CD4-positive, CD25-positive, alpha-beta regulatory T cell (primary cell): ENCODE data around the gene GPR160. TPM values are rescaled to one million over a fixed set of nuclear protein-coding genes. Genes with fewer than 3 reads are reported as not detected.

ENCODE experiments used
- ATAC-seq, 2 donors: fragments of 150-1000 bp; cut with Tn5 transposase; one replicate each; pipeline ENCODE4 v1.10.0; 2021; ENCODE audit warnings: low read depth in 2 of 2, moderate number of reproducible peaks in 2 of 2, moderate library complexity in 1 of 2
- DNase-seq, 3 donors: peaks; one replicate each; pipeline versions ENCODE4 v3.0.0 to v3.0.0-alpha.2; 2012 to 2022; ENCODE audit warnings: mixed read lengths in 1 of 3
- H3K27ac ChIP-seq: one replicate; pipeline ENCODE4 v1.7.0; 2013; ENCODE audit warnings: mild to moderate bottlenecking, low read length; ENCODE audit not compliant: insufficient read depth, poor library complexity, severe bottlenecking
- H3K27me3 ChIP-seq: one replicate; pipeline ENCODE4 v1.7.0; 2013; ENCODE audit warnings: low read length; ENCODE audit not compliant: control insufficient read depth, insufficient read depth
- H3K36me3 ChIP-seq: one replicate; pipeline ENCODE4 v1.7.0; 2013; ENCODE audit warnings: mild to moderate bottlenecking, low read length, moderate library complexity; ENCODE audit not compliant: control insufficient read depth, insufficient read depth
- H3K4me1 ChIP-seq: 2 replicates; pipeline ENCODE4 v1.7.0; 2013; ENCODE audit warnings: mild to moderate bottlenecking, low read length; ENCODE audit not compliant: insufficient read depth, control insufficient read depth, poor library complexity, severe bottlenecking
- H3K4me3 ChIP-seq: one replicate; pipeline ENCODE4 v1.7.0; 2013; ENCODE audit warnings: low read depth, mild to moderate bottlenecking, low read length, moderate library complexity
- H3K9me3 ChIP-seq, 2 experiments: 1 replicate in 1 of 2; 2 replicates in 1 of 2; pipeline ENCODE4 v1.7.0; 2013; ENCODE audit warnings: low read length in 2 of 2, mild to moderate bottlenecking in 1 of 2, moderate library complexity in 1 of 2; ENCODE audit not compliant: control insufficient read depth in 2 of 2
- H3K27ac Mint-ChIP-seq, 3 donors: one replicate each; pipeline ENCODE4 v1.8.0; 2020 to 2022; ENCODE audit warnings: mild to moderate bottlenecking in 3 of 3, mixed read lengths in 3 of 3, moderate library complexity in 2 of 3
- H3K27me3 Mint-ChIP-seq: one replicate; pipeline ENCODE4 v1.8.0; 2022; ENCODE audit warnings: mild to moderate bottlenecking, mixed read lengths
- H3K36me3 Mint-ChIP-seq: one replicate; pipeline ENCODE4 v1.8.0; 2020; ENCODE audit warnings: mixed read lengths
- H3K4me1 Mint-ChIP-seq, 4 donors: one replicate each; pipeline ENCODE4 v1.8.0; 2020 to 2022; ENCODE audit warnings: mixed read lengths in 4 of 4, mild to moderate bottlenecking in 1 of 4
- H3K4me3 Mint-ChIP-seq, 4 donors: one replicate each; pipeline ENCODE4 v1.8.0; 2020 to 2022; ENCODE audit warnings: mild to moderate bottlenecking in 4 of 4, mixed read lengths in 4 of 4, moderate library complexity in 3 of 4
- H3K9me3 Mint-ChIP-seq, 7 donors: one replicate each; pipeline ENCODE4 v1.8.0; 2020 to 2022; ENCODE audit warnings: mixed read lengths in 7 of 7, mild to moderate bottlenecking in 3 of 7, moderate library complexity in 2 of 7
- polyA plus RNA-seq, 4 donors: library from polyadenylated mRNA; unstranded; fragments of 300-500 nt; fragmentation: Illumina TruSeq; gene quantifications; one replicate each; pipeline ENCODE4 v1.2.3, GENCODE V29; 2021
- total RNA-seq: library from RNA; stranded (reverse); gene quantifications from one replicate; pipeline ENCODE4 v1.2.3, GENCODE V29; 2022

The GPR160 gene
- total and polyA plus RNA-seq, 5 donors from 2014 or later, result 0.37 to 6.2 (median 3.2) TPM

DNA sequence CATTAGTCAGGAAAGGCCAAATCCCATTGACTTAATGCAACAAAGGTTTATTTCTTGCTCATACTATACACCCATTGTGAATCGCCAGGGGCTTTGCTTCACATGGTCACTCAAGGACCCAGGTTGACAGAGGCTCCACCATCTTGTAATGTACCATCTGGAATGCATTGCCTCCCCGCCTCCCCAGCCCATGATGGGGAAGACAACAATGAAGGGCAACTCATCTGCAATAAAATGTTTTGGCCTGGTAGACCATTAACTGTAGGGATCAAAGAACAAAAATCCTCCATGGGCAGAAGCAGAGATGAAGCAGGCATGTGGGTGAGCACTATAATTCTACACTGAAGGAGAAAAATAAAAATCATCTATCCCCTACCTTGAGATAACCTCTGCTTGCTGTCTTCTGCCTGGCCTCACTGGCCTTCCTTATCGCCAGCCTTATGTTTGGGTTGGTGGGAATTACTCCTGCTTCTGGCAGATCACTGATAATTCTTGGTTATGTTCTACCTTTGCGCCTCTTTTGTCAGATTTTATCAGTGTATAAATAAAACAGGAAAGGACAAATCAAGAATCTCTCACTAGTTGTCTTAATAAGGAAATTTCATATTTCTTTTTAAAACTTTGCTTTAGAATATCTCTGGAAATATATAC, 37.8 kb downstream of the GPR160 start:
- DNase-seq (no peak), ATAC-seq (no peak)
- Histone ChIP-seq H3K9me3 (no peaks in the 10 kb centered on the region), H3K36me3 (no peaks in the 10 kb centered on the region), H3K4me1 (no peaks in the 10 kb centered on the region), H3K27me3 (no peaks in the 10 kb centered on the region), H3K27ac (no peak overlapping the region), H3K4me3 (no peak overlapping the region)
- peaks cover 7% of the 10 kb centered on the region for H3K27me3 Mint-ChIP-seq
- H3K9me3 Mint-ChIP-seq, result peaks cover 0 to 5% (median 2%) of the 10 kb centered on the region in 7 donors
- H3K36me3 Mint-ChIP-seq, result peaks cover 15% of the 10 kb centered on the region
- H3K4me3 Mint-ChIP-seq, result no peak overlapping the region
- no peak overlapping the region for H3K27ac Mint-ChIP-seq
- peaks cover 0 to 5% (median 1%) of the 10 kb centered on the region in 4 donors for H3K4me1 Mint-ChIP-seq

DNA sequence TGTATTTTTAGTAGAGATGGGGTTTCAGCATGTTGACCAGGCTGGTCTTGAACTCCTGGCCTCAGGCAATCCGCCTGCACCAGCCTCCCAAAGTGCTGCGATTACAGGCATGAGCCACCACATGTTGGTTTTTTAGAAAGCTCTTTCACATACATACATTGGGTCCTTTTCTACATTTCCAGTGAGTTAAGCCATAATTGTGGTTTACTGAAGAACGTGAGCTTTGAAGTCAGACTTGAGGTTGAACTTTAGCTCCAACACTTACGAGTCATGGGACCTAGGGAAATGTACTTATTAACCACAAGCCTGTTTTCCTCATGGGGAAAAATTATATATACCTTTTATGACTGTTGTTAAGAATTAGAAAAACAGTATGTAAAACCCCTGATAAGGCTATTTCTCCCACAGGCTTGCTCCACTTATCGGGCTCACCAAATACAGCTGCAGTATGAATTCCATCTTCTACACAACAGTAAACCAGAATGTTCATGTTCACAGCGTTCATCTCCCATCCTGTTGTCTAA, 39.0 kb downstream of the GPR160 start:
- Histone ChIP-seq H3K27me3 (no peaks in the 10 kb centered on the region), H3K27ac (no peak overlapping the region), H3K36me3 (no peaks in the 10 kb centered on the region), H3K9me3 (no peaks in the 10 kb centered on the region), H3K4me3 (no peak overlapping the region), H3K4me1 (no peaks in the 10 kb centered on the region)
- Mint-ChIP-seq H3K9me3 (peaks cover 0 to 5% (median 2%) of the 10 kb centered on the region in 7 donors), H3K27ac (no peak overlapping the region), H3K36me3 (peaks cover 18% of the 10 kb centered on the region), H3K4me3 (no peak overlapping the region), H3K4me1 (peaks cover 0 to 5% (median 1%) of the 10 kb centered on the region in 4 donors), H3K27me3 (peaks cover 7% of the 10 kb centered on the region)
- DNase-seq (no peak), ATAC-seq (no peak)

DNA sequence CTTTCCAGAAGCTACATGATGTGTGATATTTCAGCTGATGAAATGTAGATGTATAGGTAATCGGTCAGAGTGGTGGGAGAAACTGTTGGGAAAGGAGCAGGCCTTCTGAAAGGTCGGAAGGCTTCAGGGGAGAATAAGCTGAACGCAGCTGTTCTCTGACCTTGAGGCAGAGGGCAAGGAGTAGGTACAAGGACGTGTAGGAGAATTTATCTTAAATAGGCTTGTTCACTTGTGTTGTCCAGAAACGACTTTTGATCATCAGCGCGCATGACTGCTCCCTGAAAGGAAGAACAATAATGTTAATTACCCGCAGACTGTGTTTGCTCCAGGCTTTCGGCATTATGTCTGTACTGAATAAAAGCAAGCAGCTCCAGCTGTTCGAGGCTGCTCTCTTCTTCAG, 39.6 kb downstream of the GPR160 start:
- no peaks in the 10 kb centered on the region for H3K36me3 ChIP-seq
- H3K4me1 Mint-ChIP-seq, result peaks cover 0 to 5% (median 1%) of the 10 kb centered on the region in 4 donors
- no peaks in the 10 kb centered on the region for H3K27me3 ChIP-seq
- no peaks in the 10 kb centered on the region for H3K4me1 ChIP-seq
- H3K27ac ChIP-seq, result no peak overlapping the region
- H3K9me3 Mint-ChIP-seq, result peaks cover 0 to 4% (median 2%) of the 10 kb centered on the region in 7 donors
- peaks cover 4% of the 10 kb centered on the region for H3K27me3 Mint-ChIP-seq
- H3K4me3 Mint-ChIP-seq, result no peak overlapping the region
- no peak overlapping the region for H3K4me3 ChIP-seq
- no peaks in the 10 kb centered on the region for H3K9me3 ChIP-seq
- ATAC-seq (no peak), DNase-seq (no peak)
- no peak overlapping the region for H3K27ac Mint-ChIP-seq
- peaks cover 19% of the 10 kb centered on the region for H3K36me3 Mint-ChIP-seq

DNA sequence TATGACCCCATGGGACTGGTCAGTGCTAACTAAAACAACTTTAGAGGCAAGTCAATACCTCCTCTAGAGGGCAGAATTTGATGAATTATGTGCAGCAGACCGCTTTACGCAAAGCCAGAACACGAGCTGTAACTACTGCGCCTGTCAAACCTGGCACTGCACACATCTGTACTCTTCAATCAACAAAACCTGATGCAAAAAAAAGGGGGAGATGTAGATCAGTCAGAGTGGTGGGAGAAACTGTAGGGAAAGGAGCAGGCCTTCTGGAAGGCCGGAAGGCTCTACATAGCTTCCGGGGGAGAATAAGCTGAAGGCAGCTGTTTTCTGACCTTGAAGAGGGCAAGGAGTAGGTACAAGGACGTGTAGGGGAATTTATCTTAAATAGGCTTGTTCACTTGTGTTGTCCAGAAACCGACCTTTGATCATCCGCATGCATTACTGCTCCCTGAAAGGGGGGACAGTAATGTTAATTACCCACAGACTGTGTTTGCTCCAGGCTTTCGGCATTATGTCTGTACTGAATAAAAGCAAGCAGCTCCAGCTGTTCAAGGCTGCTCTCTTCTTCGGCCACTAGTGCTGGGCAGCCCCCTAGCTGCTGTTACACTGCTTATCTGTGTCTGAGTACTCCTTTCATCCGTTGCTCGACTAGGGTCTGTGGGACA, 41.0 kb downstream of the GPR160 start:
- H3K27ac ChIP-seq, result no peak overlapping the region
- Mint-ChIP-seq H3K4me1 (peaks cover 0 to 10% (median 1%) of the 10 kb centered on the region in 4 donors), H3K4me3 (no peak overlapping the region), H3K9me3 (peaks cover 0 to 2% (median 0%) of the 10 kb centered on the region in 7 donors), H3K27me3 (no peaks in the 10 kb centered on the region), H3K27ac (peak overlapping the region in 1 of 3 donors; percentile 73), H3K36me3 (peaks cover 25% of the 10 kb centered on the region)
- DNase-seq (peak in 1 of 3 donors; percentile 8), ATAC-seq (no peak)
- H3K9me3 ChIP-seq, result no peaks in the 10 kb centered on the region
- H3K4me1 ChIP-seq, result no peaks in the 10 kb centered on the region
- no peaks in the 10 kb centered on the region for H3K27me3 ChIP-seq
- no peak overlapping the region for H3K4me3 ChIP-seq
- no peaks in the 10 kb centered on the region for H3K36me3 ChIP-seq

DNA sequence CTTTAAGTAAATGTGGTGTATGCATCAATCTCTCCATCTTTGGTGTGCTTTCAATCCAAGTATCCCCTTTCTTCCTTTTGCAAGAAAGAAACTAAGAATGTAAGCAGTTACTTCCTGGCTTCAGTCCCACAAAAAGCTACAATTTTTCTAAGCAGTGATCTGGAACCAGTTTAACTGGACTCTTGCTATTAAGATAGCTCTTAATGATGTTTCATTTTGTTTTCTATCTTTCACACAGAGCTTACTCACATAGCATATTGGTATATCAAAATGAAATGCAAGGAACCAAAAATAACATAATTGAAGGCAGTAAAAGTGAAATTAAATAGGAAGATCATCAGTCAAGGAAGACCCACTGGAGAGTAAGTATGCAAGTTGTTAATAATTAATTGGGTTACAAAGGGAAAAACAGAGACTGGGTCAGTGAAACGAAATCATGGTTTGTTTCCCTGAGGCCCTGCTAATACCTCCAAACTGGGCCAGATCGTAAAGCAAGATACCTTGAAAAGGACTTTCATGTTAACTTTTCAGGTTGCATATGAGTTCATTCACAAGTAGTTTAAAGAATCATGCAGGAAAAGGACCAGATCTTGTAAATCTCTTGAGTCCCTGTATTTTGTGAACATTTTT, 41.9 kb downstream of the GPR160 start:
- Histone ChIP-seq H3K4me1 (no peaks in the 10 kb centered on the region), H3K27ac (no peak overlapping the region), H3K4me3 (no peak overlapping the region), H3K36me3 (peaks cover 9% of the 10 kb centered on the region), H3K27me3 (no peaks in the 10 kb centered on the region), H3K9me3 (no peaks in the 10 kb centered on the region)
- no peaks in the 10 kb centered on the region for H3K27me3 Mint-ChIP-seq
- peaks cover 0 to 2% (median 0%) of the 10 kb centered on the region in 7 donors for H3K9me3 Mint-ChIP-seq
- no peak overlapping the region for H3K4me3 Mint-ChIP-seq
- peaks cover 25% of the 10 kb centered on the region for H3K36me3 Mint-ChIP-seq
- peak overlapping the region in 2 of 3 donors; percentile 3 to 8 for H3K27ac Mint-ChIP-seq
- peaks cover 0 to 10% (median 1%) of the 10 kb centered on the region in 4 donors for H3K4me1 Mint-ChIP-seq
- no peak for ATAC-seq
- DNase-seq, result no peak

DNA sequence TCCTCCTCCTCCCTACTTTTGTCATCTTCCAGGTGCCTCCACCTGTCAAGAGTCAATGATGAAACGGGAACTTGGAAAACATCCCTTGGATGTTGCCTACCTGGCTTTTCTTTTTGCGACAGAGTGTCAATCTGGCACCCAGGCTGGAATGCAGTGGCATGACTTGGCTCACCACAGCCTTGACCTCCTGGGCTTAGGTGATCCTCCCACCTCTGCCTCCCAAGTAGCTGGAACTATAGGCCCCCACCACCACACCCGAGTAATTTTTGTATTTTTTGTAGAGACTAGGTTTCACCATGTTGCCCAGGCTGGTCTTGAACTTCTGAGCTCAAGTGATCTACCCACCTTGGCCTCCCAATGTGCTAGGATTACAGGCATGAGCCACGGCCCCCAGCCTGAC, 42.8 kb downstream of the GPR160 start:
- H3K36me3 ChIP-seq, result peaks cover 17% of the 10 kb centered on the region
- H3K27me3 ChIP-seq, result no peaks in the 10 kb centered on the region
- no peak overlapping the region for H3K4me3 Mint-ChIP-seq
- peaks cover 0 to 10% (median 1%) of the 10 kb centered on the region in 4 donors for H3K4me1 Mint-ChIP-seq
- H3K4me1 ChIP-seq, result no peaks in the 10 kb centered on the region
- no peaks in the 10 kb centered on the region for H3K9me3 ChIP-seq
- no peak for ATAC-seq
- DNase-seq, result no peak
- H3K4me3 ChIP-seq, result no peak overlapping the region
- peaks cover 0 to 2% (median 0%) of the 10 kb centered on the region in 7 donors for H3K9me3 Mint-ChIP-seq
- H3K27me3 Mint-ChIP-seq, result no peaks in the 10 kb centered on the region
- H3K27ac Mint-ChIP-seq, result no peak overlapping the region
- H3K36me3 Mint-ChIP-seq, result peaks cover 24% of the 10 kb centered on the region
- no peak overlapping the region for H3K27ac ChIP-seq

DNA sequence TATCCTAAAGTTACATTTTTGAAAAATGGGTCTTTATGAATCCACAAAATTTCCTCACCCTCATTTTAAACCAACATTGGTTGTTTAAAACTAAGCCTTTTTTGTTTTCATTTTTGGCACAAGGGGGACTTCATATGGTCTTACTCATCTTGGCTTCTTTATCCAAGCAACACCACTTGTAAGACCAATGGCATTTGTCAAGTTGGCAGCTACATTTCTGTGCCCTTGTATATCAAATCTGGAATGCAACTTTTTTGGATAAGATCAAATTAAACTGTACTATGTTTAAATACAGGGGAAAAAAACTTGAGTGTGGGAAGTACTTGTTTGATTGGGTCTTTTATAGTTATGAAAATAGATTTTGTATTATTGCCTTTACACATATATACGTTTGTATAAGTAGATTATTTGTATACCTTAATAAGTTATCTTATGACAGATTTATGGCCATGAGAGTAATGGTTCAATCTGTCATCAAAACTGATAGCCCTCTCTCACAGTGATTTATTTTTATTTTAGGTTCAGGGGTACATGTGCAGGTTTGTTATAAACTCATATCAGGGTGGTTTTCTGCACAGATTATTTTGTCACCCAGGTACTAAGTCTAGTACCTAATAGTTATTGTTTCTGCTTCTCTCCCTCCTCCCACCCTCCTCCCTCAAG, 43.4 kb downstream of the GPR160 start:
- ATAC-seq, result no peak
- Histone ChIP-seq H3K4me1 (no peaks in the 10 kb centered on the region), H3K4me3 (no peak overlapping the region), H3K9me3 (no peaks in the 10 kb centered on the region), H3K27ac (no peak overlapping the region), H3K36me3 (peaks cover 23% of the 10 kb centered on the region), H3K27me3 (no peaks in the 10 kb centered on the region)
- H3K27ac Mint-ChIP-seq, result no peak overlapping the region
- peaks cover 0 to 10% (median 1%) of the 10 kb centered on the region in 4 donors for H3K4me1 Mint-ChIP-seq
- no peak for DNase-seq
- peaks cover 0 to 2% (median 0%) of the 10 kb centered on the region in 7 donors for H3K9me3 Mint-ChIP-seq
- peaks cover 21% of the 10 kb centered on the region for H3K36me3 Mint-ChIP-seq
- no peaks in the 10 kb centered on the region for H3K27me3 Mint-ChIP-seq
- H3K4me3 Mint-ChIP-seq, result no peak overlapping the region
